Parathyroid adenoma (tissue), 2 donors: ENCODE results near the gene CAMSAP2.

Experiments
- H2AFZ ChIP-seq: fragments of 300-600 bp; sonication (generic); one replicate; pipeline ENCODE4 v1.7.0; 2017; ENCODE audit warnings: antibody characterized with exemption, mild to moderate bottlenecking
- H3K27ac ChIP-seq: fragments of 300-600 bp; sonication (generic); one replicate; pipeline ENCODE4 v1.7.0; 2017
- H3K27me3 ChIP-seq: fragments of 300-600 bp; sonication (generic); one replicate; pipeline ENCODE4 v1.7.0; 2017; ENCODE audit warnings: low read length; ENCODE audit not compliant: control insufficient read depth, insufficient read depth
- H3K36me3 ChIP-seq: fragments of 300-600 bp; sonication (generic); one replicate; pipeline ENCODE4 v1.7.0; 2017; ENCODE audit warnings: low read length; ENCODE audit not compliant: control insufficient read depth, insufficient read depth
- H3K4me1 ChIP-seq: fragments of 300-600 bp; sonication (generic); one replicate; pipeline ENCODE4 v1.7.0; 2017; ENCODE audit warnings: control low read depth
- H3K4me2 ChIP-seq: fragments of 300-600 bp; sonication (generic); one replicate; pipeline ENCODE4 v1.7.0; 2017; ENCODE audit warnings: low read length
- H3K4me3 ChIP-seq: fragments of 300-600 bp; sonication (generic); one replicate; pipeline ENCODE4 v1.7.0; 2017; ENCODE audit warnings: low read depth, low read length
- H3K79me2 ChIP-seq: fragments of 300-600 bp; sonication (generic); one replicate; pipeline ENCODE4 v1.7.0; 2017; ENCODE audit warnings: control low read depth
- H3K9ac ChIP-seq: fragments of 300-600 bp; sonication (generic); one replicate; pipeline ENCODE4 v1.7.0; 2017; ENCODE audit warnings: mild to moderate bottlenecking
- H3K9me3 ChIP-seq: fragments of 300-600 bp; sonication (generic); one replicate; pipeline ENCODE4 v1.7.0; 2017; ENCODE audit warnings: low read length; ENCODE audit not compliant: control insufficient read depth
- TF ChIP-seq, protein P1 (sequence below): fragments of 300-600 bp; sonication (generic); IDR thresholded peaks from one replicate; pipeline ENCODE4 v1.7.0; 2017; ENCODE audit warnings: antibody characterized with exemption, mild to moderate bottlenecking
- donor health status: primary hyperparathyroidism.

The CAMSAP2 gene

GRCh38 chr1:200794506-200795065 is 55.9 kb downstream of the CAMSAP2 start:
- H3K27me3 ChIP-seq, result no peaks in the 10 kb centered on the region
- H3K79me2 ChIP-seq, result peaks cover 13% of the 10 kb centered on the region
- H3K4me3 ChIP-seq, result no peak overlapping the region
- no peak overlapping the region for H3K9ac ChIP-seq
- no peak overlapping the region for H3K27ac ChIP-seq
- no peaks in the 10 kb centered on the region for H3K36me3 ChIP-seq
- TF ChIP-seq, protein P1, sequence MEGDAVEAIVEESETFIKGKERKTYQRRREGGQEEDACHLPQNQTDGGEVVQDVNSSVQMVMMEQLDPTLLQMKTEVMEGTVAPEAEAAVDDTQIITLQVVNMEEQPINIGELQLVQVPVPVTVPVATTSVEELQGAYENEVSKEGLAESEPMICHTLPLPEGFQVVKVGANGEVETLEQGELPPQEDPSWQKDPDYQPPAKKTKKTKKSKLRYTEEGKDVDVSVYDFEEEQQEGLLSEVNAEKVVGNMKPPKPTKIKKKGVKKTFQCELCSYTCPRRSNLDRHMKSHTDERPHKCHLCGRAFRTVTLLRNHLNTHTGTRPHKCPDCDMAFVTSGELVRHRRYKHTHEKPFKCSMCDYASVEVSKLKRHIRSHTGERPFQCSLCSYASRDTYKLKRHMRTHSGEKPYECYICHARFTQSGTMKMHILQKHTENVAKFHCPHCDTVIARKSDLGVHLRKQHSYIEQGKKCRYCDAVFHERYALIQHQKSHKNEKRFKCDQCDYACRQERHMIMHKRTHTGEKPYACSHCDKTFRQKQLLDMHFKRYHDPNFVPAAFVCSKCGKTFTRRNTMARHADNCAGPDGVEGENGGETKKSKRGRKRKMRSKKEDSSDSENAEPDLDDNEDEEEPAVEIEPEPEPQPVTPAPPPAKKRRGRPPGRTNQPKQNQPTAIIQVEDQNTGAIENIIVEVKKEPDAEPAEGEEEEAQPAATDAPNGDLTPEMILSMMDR, result no peak
- H3K4me2 ChIP-seq, result no peak overlapping the region
- no peaks in the 10 kb centered on the region for H3K4me1 ChIP-seq
- H3K9me3 ChIP-seq, result no peaks in the 10 kb centered on the region
- H2AFZ ChIP-seq, result no peak overlapping the region

DNA sequence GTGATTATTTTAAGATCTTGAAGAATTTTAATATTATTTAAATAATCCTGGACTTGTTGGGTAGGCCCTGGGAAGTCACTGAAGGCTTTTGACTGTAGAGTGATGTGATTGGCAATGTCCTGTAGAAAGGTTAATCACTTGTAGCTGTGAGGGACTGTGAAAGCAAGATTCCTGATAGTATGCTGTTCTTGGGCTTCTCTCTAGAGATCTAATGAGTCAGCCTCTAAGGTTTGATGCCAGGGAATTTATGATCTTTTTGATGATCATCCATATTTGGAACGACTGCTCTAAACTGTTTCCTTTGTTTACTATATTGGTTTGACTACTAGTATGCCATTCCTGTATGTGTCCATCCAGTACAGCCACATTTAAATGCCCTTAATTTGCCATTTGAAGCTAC is 56.5 kb downstream of the CAMSAP2 start:
- Histone ChIP-seq H3K27ac (no peak overlapping the region), H2AFZ (no peak overlapping the region)

GRCh38 chr1:200802042-200802441 is 63.3 kb downstream of the CAMSAP2 start:
- no peaks in the 10 kb centered on the region for H3K27me3 ChIP-seq

More for the DNA sequence above, 56.5 kb downstream of the CAMSAP2 start:
- Histone ChIP-seq H3K27me3 (no peaks in the 10 kb centered on the region), H3K9me3 (no peaks in the 10 kb centered on the region), H3K9ac (no peak overlapping the region), H3K79me2 (peaks cover 12% of the 10 kb centered on the region), H3K4me2 (no peak overlapping the region), H3K36me3 (no peaks in the 10 kb centered on the region), H3K4me3 (no peak overlapping the region), H3K4me1 (no peaks in the 10 kb centered on the region)
- TF ChIP-seq, protein P1, result no peak

GRCh38 chr1:200802865-200803512 is 64.3 kb downstream of the CAMSAP2 start:
- no peaks in the 10 kb centered on the region for H3K27me3 ChIP-seq
- peaks cover 3% of the 10 kb centered on the region for H3K79me2 ChIP-seq
- H3K4me3 ChIP-seq, result no peak overlapping the region
- H3K4me1 ChIP-seq, result no peaks in the 10 kb centered on the region
- no peaks in the 10 kb centered on the region for H3K36me3 ChIP-seq
- no peak overlapping the region for H3K9ac ChIP-seq
- H2AFZ ChIP-seq, result no peak overlapping the region
- TF ChIP-seq, protein P1, result peak; percentile 80
- H3K4me2 ChIP-seq, result no peak overlapping the region
- no peak overlapping the region for H3K27ac ChIP-seq
- no peaks in the 10 kb centered on the region for H3K9me3 ChIP-seq

More at GRCh38 chr1:200802042-200802441, 63.3 kb downstream of the CAMSAP2 start:
- Histone ChIP-seq H3K9me3 (no peaks in the 10 kb centered on the region), H3K79me2 (peaks cover 3% of the 10 kb centered on the region), H3K36me3 (no peaks in the 10 kb centered on the region), H3K27ac (no peak overlapping the region), H3K4me2 (no peak overlapping the region), H3K4me3 (no peak overlapping the region), H2AFZ (no peak overlapping the region), H3K4me1 (no peaks in the 10 kb centered on the region), H3K9ac (no peak overlapping the region)
- TF ChIP-seq, protein P1, result no peak

DNA sequence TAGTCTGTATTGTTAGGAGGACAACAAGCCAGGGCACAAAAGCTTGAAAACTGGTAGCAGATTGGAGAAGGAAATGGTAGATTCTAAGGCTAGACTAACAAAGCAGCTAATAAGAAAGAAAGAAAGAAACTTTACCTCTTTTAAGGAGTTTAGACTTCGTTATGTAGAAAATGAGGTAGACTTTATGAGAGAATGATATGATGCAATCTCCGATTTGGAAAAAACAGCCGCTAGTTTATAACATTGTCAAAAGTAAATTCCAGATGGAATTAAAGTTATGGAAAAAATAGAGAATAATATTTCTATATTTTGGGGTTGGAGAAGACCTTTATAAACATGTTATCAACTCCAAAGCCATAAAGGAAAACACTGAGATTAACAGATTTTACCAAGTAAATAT is 67.0 kb downstream of the CAMSAP2 start:
- no peaks in the 10 kb centered on the region for H3K27me3 ChIP-seq
- H3K9ac ChIP-seq, result no peak overlapping the region
- no peak overlapping the region for H2AFZ ChIP-seq
- peaks cover 10% of the 10 kb centered on the region for H3K79me2 ChIP-seq
- H3K4me1 ChIP-seq, result no peaks in the 10 kb centered on the region
- no peaks in the 10 kb centered on the region for H3K36me3 ChIP-seq
- H3K4me3 ChIP-seq, result no peak overlapping the region
- no peak overlapping the region for H3K4me2 ChIP-seq
- H3K9me3 ChIP-seq, result no peaks in the 10 kb centered on the region
- TF ChIP-seq, protein P1, result no peak
- no peak overlapping the region for H3K27ac ChIP-seq
